SK-N-SH (cell line): ENCODE measurements around the gene HS1BP3. TPM values are rescaled to one million over a fixed set of nuclear protein-coding genes. Genes with fewer than 3 reads are reported as not detected.

Experiments used
- CTCF ChIA-PET: fragments of 300-600, 350-600 bp; formaldehyde crosslinking; extraction: SDS; loops from one replicate; lab custom pipeline; 2021; lab: Yijun Ruan, JAX
- POLR2A ChIA-PET: fragments of 350-600 bp; sonication (Branson Sonifier 250); formaldehyde crosslinking; extraction: SDS; loops from one replicate; lab custom pipeline; 2020; ENCODE audit warnings: antibody characterized with exemption, inconsistent platforms; lab: Yijun Ruan, JAX
- DNase-seq: peaks from one replicate; pipeline ENCODE4 v3.0.0; 2012
- H2AFZ ChIP-seq: fragments of 200-600 bp; sonication (generic); 2 replicates; pipeline ENCODE4 v1.8.1; 2016; ENCODE audit warnings: antibody characterized with exemption, mild to moderate bottlenecking, low read depth
- H3F3A ChIP-seq: fragments of 200-600 bp; sonication (generic); replicated peaks from 2 replicates; pipeline ENCODE3; 2016; ENCODE audit warnings: antibody characterized with exemption, mild to moderate bottlenecking; ENCODE audit not compliant: insufficient read depth
- H3K27ac ChIP-seq, 2 experiments: fragments of 200-500 bp in 1 of 2; fragments of 200-600 bp in 1 of 2; sonication (Bioruptor generic) in 1 of 2; sonication (generic), shearing (Covaris generic) in 1 of 2; 2 replicates each; pipeline versions ENCODE4 v1.5.1 to v1.6.1; 2014 to 2016; ENCODE audit warnings: low read depth in 2 of 2, inconsistent platforms in 1 of 2, low read length in 1 of 2, mild to moderate bottlenecking in 1 of 2, mixed read lengths in 1 of 2
- H3K27me3 ChIP-seq: fragments of 200-600 bp; sonication (generic), shearing (Covaris generic); 2 replicates; pipeline ENCODE4 v1.6.1; 2016; ENCODE audit warnings: mixed run types; ENCODE audit not compliant: insufficient read depth
- H3K36me3 ChIP-seq, 2 experiments: fragments of 200-500 bp in 1 of 2; fragments of 200-600 bp in 1 of 2; sonication (Bioruptor generic) in 1 of 2; sonication (generic) in 1 of 2; replicated peaks in 1 of 2; 2 replicates each; pipeline versions ENCODE3 to v1.5.1; 2014 to 2016; ENCODE audit warnings: low read length in 1 of 2, mild to moderate bottlenecking in 1 of 2; ENCODE audit not compliant: insufficient read depth in 2 of 2, control insufficient read depth in 1 of 2
- H3K4me1 ChIP-seq, 2 experiments: fragments of 200-500 bp in 1 of 2; fragments of 200-600 bp in 1 of 2; sonication (Bioruptor generic) in 1 of 2; sonication (generic), shearing (Covaris generic) in 1 of 2; 2 replicates each; pipeline versions ENCODE4 v1.5.1 to v1.6.1; 2014 to 2016; ENCODE audit warnings: low read depth in 1 of 2, low read length in 1 of 2, mixed run types in 1 of 2; ENCODE audit not compliant: insufficient read depth in 2 of 2, control insufficient read depth in 1 of 2
- H3K4me2 ChIP-seq: fragments of 200-600 bp; sonication (generic), shearing (Covaris generic); 2 replicates; pipeline ENCODE4 v1.6.1; 2017; ENCODE audit warnings: mixed run types
- H3K4me3 ChIP-seq, 2 experiments: fragments of 200-500 bp in 1 of 2; fragments of 200-600 bp in 1 of 2; sonication (Bioruptor generic) in 1 of 2; sonication (generic), shearing (Covaris generic) in 1 of 2; 2 replicates each; pipeline versions ENCODE4 v1.5.1 to v1.8.1; 2014 to 2016; ENCODE audit warnings: low read depth in 2 of 2, inconsistent platforms in 1 of 2, low read length in 1 of 2, mild to moderate bottlenecking in 1 of 2, mixed read lengths in 1 of 2, moderate library complexity in 1 of 2
- H3K79me2 ChIP-seq: fragments of 200-600 bp; sonication (generic); 2 replicates; pipeline ENCODE4 v1.8.1; 2017; ENCODE audit warnings: mild to moderate bottlenecking; ENCODE audit not compliant: insufficient read depth
- H3K9ac ChIP-seq: fragments of 200-600 bp; sonication (generic); 2 replicates; pipeline ENCODE4 v1.6.1; 2017; ENCODE audit warnings: mixed run types
- H3K9me2 ChIP-seq: fragments of 200-600 bp; sonication (generic); 2 replicates; pipeline ENCODE4 v1.6.1; 2017; ENCODE audit warnings: mixed run types
- H3K9me3 ChIP-seq: fragments of 200-600 bp; sonication (generic); 2 replicates; pipeline ENCODE4 v1.6.1; 2017; ENCODE audit warnings: mixed run types, mild to moderate bottlenecking, moderate library complexity
- H4K20me1 ChIP-seq: fragments of 200-600 bp; sonication (generic); 2 replicates; pipeline ENCODE4 v1.6.1; 2017; ENCODE audit warnings: mild to moderate bottlenecking, mixed run types; ENCODE audit not compliant: insufficient read depth
- CHD2 ChIP-seq: fragments of 150-350 bp; IDR thresholded peaks from 2 replicates; pipeline ENCODE4 v1.6.1; 2018; ENCODE audit warnings: low read length; ENCODE audit not compliant: partially characterized antibody
- EP300 ChIP-seq, 2 experiments: IDR thresholded peaks; 2 replicates each; pipeline versions ENCODE4 v1.4.0 to v1.6.1; 2012; ENCODE audit warnings: borderline replicate concordance in 1 of 2, low read depth in 1 of 2, low read length in 1 of 2
- FOSL2 ChIP-seq: IDR thresholded peaks from 2 replicates; pipeline ENCODE4 v1.4.0; 2012; ENCODE audit warnings: low read depth, mild to moderate bottlenecking, moderate library complexity, borderline replicate concordance
- FOXJ3 ChIP-seq: sonication (generic); formaldehyde crosslinking; IDR thresholded peaks from 2 replicates; pipeline ENCODE4 v1.5.1; 2020; ENCODE audit warnings: mild to moderate bottlenecking, missing genetic modification reagents
- GATA2 ChIP-seq: sonication (generic); formaldehyde crosslinking; IDR thresholded peaks from 2 replicates; pipeline ENCODE4 v1.5.0; 2020; ENCODE audit warnings: mild to moderate bottlenecking, missing genetic modification reagents
- JUND ChIP-seq: IDR thresholded peaks from 2 replicates; pipeline ENCODE4 v1.4.0; 2012
- MXI1 ChIP-seq: IDR thresholded peaks from 2 replicates; pipeline ENCODE4 v1.6.1; 2012; ENCODE audit warnings: mild to moderate bottlenecking, low read depth, low read length, improper control_type of control experiment
- RAD21 ChIP-seq: IDR thresholded peaks from 2 replicates; pipeline ENCODE4 v1.6.1; 2012; ENCODE audit warnings: mild to moderate bottlenecking, low read length
- RCOR1 ChIP-seq: fragments of 150-350 bp; IDR thresholded peaks from 2 replicates; pipeline ENCODE4 v1.6.1; 2017; ENCODE audit warnings: antibody characterized with exemption, low read length
- REST ChIP-seq: IDR thresholded peaks from 2 replicates; pipeline ENCODE4 v1.6.1; 2012; ENCODE audit warnings: mild to moderate bottlenecking, low read depth, low read length, moderate library complexity
- RXRA ChIP-seq: IDR thresholded peaks from 2 replicates; pipeline ENCODE4 v1.4.0; 2012; ENCODE audit warnings: low read depth, mild to moderate bottlenecking, borderline replicate concordance
- SIN3A ChIP-seq: IDR thresholded peaks from 2 replicates; pipeline ENCODE4 v1.6.1; 2012; ENCODE audit warnings: low read depth, mild to moderate bottlenecking, low read length, moderate library complexity, borderline replicate concordance
- SMC3 ChIP-seq: IDR thresholded peaks from 2 replicates; pipeline ENCODE4 v1.6.1; 2012; ENCODE audit warnings: low read depth, low read length, improper control_type of control experiment
- TAF1 ChIP-seq: IDR thresholded peaks from 2 replicates; pipeline ENCODE4 v1.6.1; 2012; ENCODE audit warnings: low read depth, mild to moderate bottlenecking, low read length, moderate library complexity, borderline replicate concordance
- TCF12 ChIP-seq: IDR thresholded peaks from 2 replicates; pipeline ENCODE4 v1.4.0; 2012
- TEAD4 ChIP-seq: IDR thresholded peaks from 2 replicates; pipeline ENCODE4 v1.4.0; 2012; ENCODE audit warnings: mild to moderate bottlenecking, borderline replicate concordance; ENCODE audit not compliant: insufficient read depth
- USF1 ChIP-seq: IDR thresholded peaks from 2 replicates; pipeline ENCODE4 v1.4.0; 2012; ENCODE audit warnings: low read depth, borderline replicate concordance
- WGBS: methylation state at CpG from one replicate; pipeline ENCODE4 v1.1.6; 2017; ENCODE audit warnings: low lambda C conversion rate; 5-methylcytosine and 5-hydroxymethylcytosine counted together
- polyA plus RNA-seq, 3 experiments: library from polyadenylated mRNA; depleted of rRNA; stranded (reverse); fragments of >200 nt; gene quantifications; 2 replicates each; pipeline ENCODE4 v1.2.3, GENCODE V29; 2012

Gene HS1BP3
- polyA plus RNA-seq, 1 of the 3 experiments (the other 2 are of a cell fraction): 20.1 TPM

- no peaks in the 10 kb centered on the region for H3K9me3 ChIP-seq
- ChIA-PET POLR2A (interaction anchor here (1.0 to 5.9 kb wide), 7 partner anchors 8 to 301 kb away, joined by 3 to 40 read pairs (median 4); partner anchors contain the start of genes LDAH and RHOB), CTCF (interaction anchor here (0.6 to 10.9 kb wide), 58 partner anchors 8 to 514 kb away, joined by 3 to 156 read pairs (median 5); partner anchors contain the start of genes GDF7 and RHOB)
- peak overlapping the region; percentile 93 for H3K4me2 ChIP-seq
- no peaks in the 10 kb centered on the region for H3K79me2 ChIP-seq
- 0 out of 4 replicates have a peak, but pooled peaks of 1 of the 2 experiments have one; percentile 3 for TF ChIP-seq EP300 (IDR thresholded peaks at IDR 0.05; ENCODE audit: borderline replicate concordance in 1 of 2, low read depth in 1 of 2, low read length in 1 of 2)
- TF ChIP-seq FOXJ3 (CRISPR knock-in tag): no peak
- H3K9ac ChIP-seq: peak overlapping the region; percentile 83
- H3K36me3 ChIP-seq: no peaks in the 10 kb centered on the region
- H3K27ac ChIP-seq: peak overlapping the region; percentile 38 to 56; a peak in 3 of 4 replicates
- peaks cover 13 to 18% of the 10 kb centered on the region in 2 experiments; a peak in 2 of 4 replicates for H3K4me1 ChIP-seq
- H3K4me3 ChIP-seq: peak overlapping the region; percentile 76 to 93
- no peaks in the 10 kb centered on the region for H3F3A ChIP-seq
- H3K27me3 ChIP-seq: peaks cover 9% of the 10 kb centered on the region; the same call in 1 of the 2 replicates
- H3K9me2 ChIP-seq: no peaks in the 10 kb centered on the region
- peak; percentile 85 for DNase-seq
- H4K20me1 ChIP-seq: no peaks in the 10 kb centered on the region
- 9% methylated on average over 17 of the region's 19 CpGs for WGBS
- H2AFZ ChIP-seq: peak overlapping the region; percentile 72
These were observed 463 bp downstream of the HS1BP3 start for GRCh38 chr2:20650393-20650876.

GRCh38 chr2:20649976-20650375 is 922 bp downstream of the HS1BP3 start:
- H3K79me2 ChIP-seq: no peaks in the 10 kb centered on the region
- no peak overlapping the region for H3K27ac ChIP-seq

GRCh38 chr2:20649576-20649975 is 1.3 kb downstream of the HS1BP3 start:
- Histone ChIP-seq H3K9ac (no peak overlapping the region), H3K79me2 (no peaks in the 10 kb centered on the region), H3K4me3 (no peak overlapping the region), H3F3A (no peaks in the 10 kb centered on the region), H3K9me3 (no peaks in the 10 kb centered on the region), H3K9me2 (no peaks in the 10 kb centered on the region), H3K36me3 (peaks cover 0 to 4% of the 10 kb centered on the region in 2 experiments), H3K27me3 (peaks cover 3% of the 10 kb centered on the region; the same call in 1 of the 2 replicates), H2AFZ (no peak overlapping the region), H3K27ac (no peak overlapping the region), H4K20me1 (no peaks in the 10 kb centered on the region), H3K4me1 (peaks cover 13 to 18% of the 10 kb centered on the region in 2 experiments; a peak in 2 of 4 replicates), H3K4me2 (peak overlapping the region; percentile 93)
- no peak for DNase-seq
- 94% methylated on average over 7 of the region's 11 CpGs for WGBS
- ChIA-PET POLR2A (interaction anchor here (5.9 kb wide), 1 partner anchor 202 kb away, joined by 40 read pairs; the partner anchor contains the start of gene RHOB), CTCF (interaction anchor here (0.8 to 10.9 kb wide), 23 partner anchors 8 to 314 kb away, joined by 3 to 156 read pairs (median 12); partner anchors contain the start of gene RHOB)
- no peak for TF ChIP-seq TCF12
- no peak for TF ChIP-seq FOXJ3 (CRISPR knock-in tag)
- TF ChIP-seq RXRA: no peak
- TF ChIP-seq CHD2: no peak
- no peak for TF ChIP-seq SMC3
- no peak for TF ChIP-seq REST
- no peak for TF ChIP-seq MXI1
- TF ChIP-seq SIN3A: no peak
- TF ChIP-seq FOSL2: no peak
- TF ChIP-seq GATA2 (CRISPR knock-in tag): no peak
- TF ChIP-seq JUND: no peak

More at GRCh38 chr2:20649976-20650375, 922 bp downstream of the HS1BP3 start:
- Histone ChIP-seq H3K9ac (peak overlapping the region; percentile 83; the same call in 1 of the 2 replicates), H3K4me1 (peaks cover 13 to 18% of the 10 kb centered on the region in 2 experiments; a peak in 2 of 4 replicates), H3F3A (no peaks in the 10 kb centered on the region), H3K9me2 (no peaks in the 10 kb centered on the region), H3K27me3 (peaks cover 7% of the 10 kb centered on the region; the same call in 1 of the 2 replicates), H3K4me3 (peak overlapping the region; percentile 76 to 93), H3K4me2 (peak overlapping the region; percentile 93), H4K20me1 (no peaks in the 10 kb centered on the region), H3K36me3 (peaks cover 0 to 3% of the 10 kb centered on the region in 2 experiments), H3K9me3 (no peaks in the 10 kb centered on the region), H2AFZ (no peak overlapping the region)
- DNase-seq: no peak
- POLR2A ChIA-PET: interaction anchor here (1.6 to 5.9 kb wide), 3 partner anchors 8 to 203 kb away, joined by 5 to 40 read pairs (median 11); partner anchors contain the start of gene RHOB
- 83% methylated on average over 7 of the region's 7 CpGs for WGBS
- CTCF ChIA-PET: interaction anchor here (0.6 to 10.9 kb wide), 43 partner anchors 8 to 456 kb away, joined by 3 to 156 read pairs (median 5); partner anchors contain the start of genes GDF7 and RHOB
- TF ChIP-seq RAD21: no peak
- TF ChIP-seq USF1: no peak
- no peak for TF ChIP-seq TAF1
- TF ChIP-seq RCOR1: no peak
- TF ChIP-seq TEAD4: no peak
